ENCODE results near the gene TPSAB1. TPM values are rescaled to one million over a fixed set of nuclear protein-coding genes. Genes with fewer than 3 reads are reported as not detected.

TPSAB1 gene
- total RNA-seq, 1 experiment from 2014 or later = not detected

- intact Hi-C loops (cut with micrococcal nuclease) = no loop called here
- Mint-ChIP-seq H3K9me3 (ENCODE audit: unreplicated experiment) (peaks cover 2% of the 10 kb centered on the region), H3K27me3 (ENCODE audit: insufficient read depth, unreplicated experiment) (peaks cover 47% of the 10 kb centered on the region), H3K4me1 (ENCODE audit: insufficient read depth, unreplicated experiment) (no peaks in the 10 kb centered on the region), H3K36me3 (ENCODE audit: insufficient read depth, unreplicated experiment) (no peaks in the 10 kb centered on the region), H3K4me3 (ENCODE audit: unreplicated experiment) (no peak overlapping the region), H3K27ac (ENCODE audit: low read depth, unreplicated experiment) (no peak overlapping the region)
- POLR2A ChIA-PET = interaction anchor here (0.7 kb wide), 1 partner anchor 54 kb away, joined by 3 read pairs; no protein-coding TSS in a partner anchor
- CTCF ChIA-PET = interaction anchor here (0.5 kb wide), 1 partner anchor 380 kb away, joined by 3 read pairs; no protein-coding TSS in a partner anchor
- TF ChIP-seq CTCF (IDR thresholded peaks at IDR 0.05; ENCODE audit: unreplicated experiment) = no peak
- DNase-seq (ENCODE audit: unreplicated experiment) = no peak
- no TSS peak for BruUV-seq (replicated peaks)
Measured at GRCh38 chr16:1258906-1259759, 18.6 kb downstream of the TPSAB1 start.

GRCh38 chr16:1259760-1260068 is 19.2 kb downstream of the TPSAB1 start:
- CTCF ChIA-PET = no interaction called here
- POLR2A ChIA-PET = no interaction called here

GRCh38 chr16:1260101-1260680 is 19.7 kb downstream of the TPSAB1 start:
- Mint-ChIP-seq H3K4me3 (ENCODE audit: unreplicated experiment) (no peak overlapping the region), H3K27ac (ENCODE audit: low read depth, unreplicated experiment) (no peak overlapping the region), H3K4me1 (ENCODE audit: insufficient read depth, unreplicated experiment) (no peaks in the 10 kb centered on the region), H3K36me3 (ENCODE audit: insufficient read depth, unreplicated experiment) (no peaks in the 10 kb centered on the region), H3K9me3 (ENCODE audit: unreplicated experiment) (peaks cover 8% of the 10 kb centered on the region), H3K27me3 (ENCODE audit: insufficient read depth, unreplicated experiment) (peaks cover 47% of the 10 kb centered on the region)
- no peak for TF ChIP-seq CTCF (IDR thresholded peaks at IDR 0.05; ENCODE audit: unreplicated experiment)
- DNase-seq (ENCODE audit: unreplicated experiment) = no peak
- ChIA-PET CTCF (no interaction called here), POLR2A (no interaction called here)
- BruUV-seq (replicated peaks) = no TSS peak
- intact Hi-C loops (cut with micrococcal nuclease) = no loop called here

More at GRCh38 chr16:1259760-1260068, 19.2 kb downstream of the TPSAB1 start:
- Mint-ChIP-seq H3K4me3 (ENCODE audit: unreplicated experiment) (no peak overlapping the region), H3K36me3 (ENCODE audit: insufficient read depth, unreplicated experiment) (no peaks in the 10 kb centered on the region), H3K27me3 (ENCODE audit: insufficient read depth, unreplicated experiment) (peaks cover 47% of the 10 kb centered on the region), H3K9me3 (ENCODE audit: unreplicated experiment) (peaks cover 8% of the 10 kb centered on the region), H3K4me1 (ENCODE audit: insufficient read depth, unreplicated experiment) (no peaks in the 10 kb centered on the region), H3K27ac (ENCODE audit: low read depth, unreplicated experiment) (no peak overlapping the region)
- TF ChIP-seq CTCF (IDR thresholded peaks at IDR 0.05; ENCODE audit: unreplicated experiment) = no peak
- intact Hi-C loops (cut with micrococcal nuclease) = no loop called here
- no peak for DNase-seq (ENCODE audit: unreplicated experiment)
- BruUV-seq (replicated peaks) = no TSS peak

- H3K27me3 Mint-ChIP-seq (ENCODE audit: insufficient read depth, unreplicated experiment) = peaks cover 52% of the 10 kb centered on the region
- TF ChIP-seq CTCF (IDR thresholded peaks at IDR 0.05; ENCODE audit: unreplicated experiment) = no peak
- no TSS peak for BruUV-seq (replicated peaks)
- intact Hi-C loops (cut with micrococcal nuclease) = no loop called here
- peaks cover 8% of the 10 kb centered on the region for H3K9me3 Mint-ChIP-seq (ENCODE audit: unreplicated experiment)
- DNase-seq (ENCODE audit: unreplicated experiment) = no peak
- H3K4me1 Mint-ChIP-seq (ENCODE audit: insufficient read depth, unreplicated experiment) = no peaks in the 10 kb centered on the region
- no peaks in the 10 kb centered on the region for H3K36me3 Mint-ChIP-seq (ENCODE audit: insufficient read depth, unreplicated experiment)
- CTCF ChIA-PET = no interaction called here
- no peak overlapping the region for H3K4me3 Mint-ChIP-seq (ENCODE audit: unreplicated experiment)
- no peak overlapping the region for H3K27ac Mint-ChIP-seq (ENCODE audit: low read depth, unreplicated experiment)
- POLR2A ChIA-PET = no interaction called here
Measured at GRCh38 chr16:1261131-1261892, 20.8 kb downstream of the TPSAB1 start.

All from MCF 10A (cell line).